ENCODE data around the gene VAC14.

Gene VAC14

GRCh38 chr16:70786020-70786755, 14.8 kb downstream of the VAC14 start:
- DNase-seq (ENCODE audit: low spot score): no peak

- DNase-seq (ENCODE audit: low spot score): no peak
Observed at GRCh38 chr16:70784692-70785555, 16.0 kb downstream of the VAC14 start.

- no peak for DNase-seq (ENCODE audit: low spot score)
Observed at GRCh38 chr16:70782237-70782636, 18.7 kb downstream of the VAC14 start.

GRCh38 chr16:70781800-70782199, 19.2 kb downstream of the VAC14 start:
- DNase-seq (ENCODE audit: low spot score): no peak

GRCh38 chr16:70780546-70780945, 20.4 kb downstream of the VAC14 start:
- DNase-seq (ENCODE audit: low spot score): no peak

GRCh38 chr16:70779361-70779760, 21.6 kb downstream of the VAC14 start:
- no peak for DNase-seq (ENCODE audit: low spot score)

GRCh38 chr16:70778901-70779309, 22.1 kb downstream of the VAC14 start:
- DNase-seq (ENCODE audit: low spot score): no peak

GRCh38 chr16:70777973-70778406, 23.0 kb downstream of the VAC14 start:
- DNase-seq (ENCODE audit: low spot score): no peak

- DNase-seq (ENCODE audit: low spot score): no peak
Observed at GRCh38 chr16:70777496-70777895, 23.5 kb downstream of the VAC14 start.

GRCh38 chr16:70775399-70775798, 25.6 kb downstream of the VAC14 start:
- DNase-seq (ENCODE audit: low spot score): no peak

- DNase-seq (ENCODE audit: low spot score): no peak
Observed at GRCh38 chr16:70774261-70774660, 26.7 kb downstream of the VAC14 start.

GRCh38 chr16:70772493-70772892, 28.5 kb downstream of the VAC14 start:
- DNase-seq (ENCODE audit: low spot score): no peak

GRCh38 chr16:70770626-70771552, 30.1 kb downstream of the VAC14 start:
- DNase-seq (ENCODE audit: low spot score): no peak

- DNase-seq (ENCODE audit: low spot score): no peak
Observed at GRCh38 chr16:70770291-70770625, 30.7 kb downstream of the VAC14 start.

- DNase-seq (ENCODE audit: low spot score): no peak
Observed at GRCh38 chr16:70769761-70770160, 31.2 kb downstream of the VAC14 start.

- no peak for DNase-seq (ENCODE audit: low spot score)
Observed at GRCh38 chr16:70769131-70769530, 31.8 kb downstream of the VAC14 start.

- DNase-seq (ENCODE audit: low spot score): no peak
Observed at GRCh38 chr16:70768203-70768580, 32.8 kb downstream of the VAC14 start.

GRCh38 chr16:70767377-70768202, 33.4 kb downstream of the VAC14 start:
- no peak for DNase-seq (ENCODE audit: low spot score)

- no peak for DNase-seq (ENCODE audit: low spot score)
Observed at GRCh38 chr16:70766658-70767057, 34.3 kb downstream of the VAC14 start.

- DNase-seq (ENCODE audit: low spot score): no peak
Observed at GRCh38 chr16:70766176-70766575, 34.8 kb downstream of the VAC14 start.

GRCh38 chr16:70765491-70765890, 35.5 kb downstream of the VAC14 start:
- no peak for DNase-seq (ENCODE audit: low spot score)

All from globus pallidus (tissue), 1 donor.